22Rv1 (cell line): ENCODE measurements around the gene SGSH.

Experiments
- CTCF ChIP-seq: fragments of 450-650 bp; IDR thresholded peaks from 2 replicates; pipeline ENCODE4 v1.5.1; 2017; ENCODE audit warnings: mild to moderate bottlenecking
- ZFX ChIP-seq: fragments of 450-650 bp; IDR thresholded peaks from 2 replicates; pipeline ENCODE4 v1.6.1; 2017; ENCODE audit warnings: antibody characterized with exemption, borderline replicate concordance

- TF ChIP-seq CTCF = no peak
- TF ChIP-seq ZFX = no peak
These were observed 5.1 kb upstream of the SGSH start for GRCh38 chr17:80225230-80225629.
